ENCODE measurements around the gene IFT80.

The IFT80 gene

GRCh38 chr3:160399125-160400029 is at the start of gene IFT80, which contains the start of gene SMC4:
Gene IFT80, minus strand, starts transcription at chr3:160399225. Its CDS starts 14,625 bp downstream, at chr3:160384600.
Gene SMC4, plus strand, starts transcription at chr3:160399650. Its CDS starts 1,177 bp downstream, at chr3:160400827.
- H3K9me3 Mint-ChIP-seq, result no peaks in the 10 kb centered on the region
- H3K4me3 Mint-ChIP-seq, result peak within 1 kb of the TSS; percentile 97
- peaks cover 56% of the 10 kb centered on the region for H3K4me1 Mint-ChIP-seq (ENCODE audit: low read depth)
- peaks cover 9% of the 10 kb centered on the region for H3K27me3 Mint-ChIP-seq
- H3K36me3 Mint-ChIP-seq (ENCODE audit: low read depth), result peaks cover 46% of the 10 kb centered on the region
- H3K27ac Mint-ChIP-seq, result peak within 1 kb of the TSS; percentile 99

GRCh38 chr3:160447544-160447943 is 48.5 kb upstream of the IFT80 start:
- no peak overlapping the region for H3K27ac Mint-ChIP-seq
- peaks cover 47% of the 10 kb centered on the region for H3K4me1 Mint-ChIP-seq (ENCODE audit: low read depth)
- H3K36me3 Mint-ChIP-seq (ENCODE audit: low read depth), result peaks cover 52% of the 10 kb centered on the region
- no peak overlapping the region for H3K4me3 Mint-ChIP-seq
- no peaks in the 10 kb centered on the region for H3K9me3 Mint-ChIP-seq
- no peaks in the 10 kb centered on the region for H3K27me3 Mint-ChIP-seq

- H3K36me3 Mint-ChIP-seq (ENCODE audit: low read depth), result peaks cover 59% of the 10 kb centered on the region
- no peaks in the 10 kb centered on the region for H3K9me3 Mint-ChIP-seq
- peak overlapping the region; percentile 59 for H3K4me3 Mint-ChIP-seq
- H3K27me3 Mint-ChIP-seq, result no peaks in the 10 kb centered on the region
- H3K27ac Mint-ChIP-seq, result no peak overlapping the region
- peaks cover 51% of the 10 kb centered on the region for H3K4me1 Mint-ChIP-seq (ENCODE audit: low read depth)
Measured at GRCh38 chr3:160446522-160447056, 47.6 kb upstream of the IFT80 start.

GRCh38 chr3:160445854-160446253 is 46.8 kb upstream of the IFT80 start:
- H3K36me3 Mint-ChIP-seq (ENCODE audit: low read depth), result peaks cover 59% of the 10 kb centered on the region
- no peaks in the 10 kb centered on the region for H3K9me3 Mint-ChIP-seq
- no peak overlapping the region for H3K4me3 Mint-ChIP-seq
- H3K4me1 Mint-ChIP-seq (ENCODE audit: low read depth), result peaks cover 51% of the 10 kb centered on the region
- no peak overlapping the region for H3K27ac Mint-ChIP-seq
- no peaks in the 10 kb centered on the region for H3K27me3 Mint-ChIP-seq

GRCh38 chr3:160444411-160444810 is 45.4 kb upstream of the IFT80 start:
- peaks cover 46% of the 10 kb centered on the region for H3K4me1 Mint-ChIP-seq (ENCODE audit: low read depth)

DNA sequence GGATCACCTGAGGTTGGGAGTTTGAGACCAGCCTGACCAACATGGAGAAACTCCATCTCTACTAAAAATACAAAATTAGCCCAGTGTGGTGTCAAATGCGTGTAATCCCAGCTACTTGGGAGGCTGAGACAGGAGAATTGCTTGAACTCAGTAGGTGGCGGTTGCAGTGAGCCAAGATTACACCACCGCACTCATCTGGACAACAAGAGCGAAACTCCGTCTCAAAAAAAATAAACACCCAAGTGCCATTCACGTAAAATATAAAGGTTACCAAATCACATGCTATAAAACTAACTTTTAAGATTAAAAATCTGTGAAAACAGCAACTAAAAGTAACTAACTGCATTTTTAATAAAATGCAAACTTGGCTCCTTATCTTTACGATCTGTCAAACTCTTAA is 41.7 kb upstream of the IFT80 start:
- H3K4me3 Mint-ChIP-seq, result no peak overlapping the region
- peaks cover 73% of the 10 kb centered on the region for H3K36me3 Mint-ChIP-seq (ENCODE audit: low read depth)
- H3K4me1 Mint-ChIP-seq (ENCODE audit: low read depth), result peaks cover 50% of the 10 kb centered on the region
- peaks cover 5% of the 10 kb centered on the region for H3K9me3 Mint-ChIP-seq
- no peak overlapping the region for H3K27ac Mint-ChIP-seq
- H3K27me3 Mint-ChIP-seq, result no peaks in the 10 kb centered on the region

More at GRCh38 chr3:160444411-160444810, 45.4 kb upstream of the IFT80 start:
- no peaks in the 10 kb centered on the region for H3K27me3 Mint-ChIP-seq
- peaks cover 5% of the 10 kb centered on the region for H3K9me3 Mint-ChIP-seq
- H3K4me3 Mint-ChIP-seq, result no peak overlapping the region
- peaks cover 69% of the 10 kb centered on the region for H3K36me3 Mint-ChIP-seq (ENCODE audit: low read depth)
- H3K27ac Mint-ChIP-seq, result no peak overlapping the region

DNA sequence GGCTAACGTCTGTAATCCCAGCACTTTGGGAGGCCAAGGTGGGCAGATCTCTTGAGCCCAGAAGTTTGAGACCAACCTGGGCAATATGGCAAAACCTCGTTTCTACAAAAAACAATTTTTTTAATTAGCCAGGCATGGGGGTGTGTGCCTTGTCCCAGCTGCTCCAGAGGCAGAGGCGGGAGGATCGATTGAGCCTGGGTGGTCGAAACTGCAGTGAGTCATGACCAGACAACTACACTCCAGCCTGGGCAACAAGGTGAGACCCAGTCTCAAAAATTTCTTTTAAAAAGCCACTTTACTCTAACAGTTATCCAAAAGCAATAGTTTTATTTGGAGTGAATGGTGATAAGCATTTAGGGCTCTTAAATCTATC is 38.0 kb upstream of the IFT80 start:
- H3K36me3 Mint-ChIP-seq (ENCODE audit: low read depth), result peaks cover 80% of the 10 kb centered on the region
- peaks cover 42% of the 10 kb centered on the region for H3K4me1 Mint-ChIP-seq (ENCODE audit: low read depth)
- no peak overlapping the region for H3K27ac Mint-ChIP-seq
- no peaks in the 10 kb centered on the region for H3K27me3 Mint-ChIP-seq
- H3K9me3 Mint-ChIP-seq, result peaks cover 5% of the 10 kb centered on the region
- H3K4me3 Mint-ChIP-seq, result no peak overlapping the region

DNA sequence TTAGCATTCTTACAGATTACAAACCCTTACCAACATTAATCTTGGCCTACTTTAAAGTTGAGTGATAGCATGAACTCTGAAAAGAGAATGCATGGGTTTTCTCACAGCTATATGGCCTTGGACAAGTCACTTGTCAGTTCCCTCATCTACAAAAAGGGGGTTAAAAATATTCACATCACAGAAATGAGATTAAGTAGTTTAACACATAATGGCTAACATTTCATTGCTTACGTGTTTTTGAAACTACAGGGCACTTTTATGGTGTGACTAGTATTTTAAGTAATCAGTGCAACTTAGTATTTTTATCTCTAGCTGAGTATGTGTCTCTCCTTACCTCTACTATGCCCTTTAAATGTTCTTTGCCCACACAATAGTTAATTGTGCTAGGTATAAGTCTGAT is 36.7 kb upstream of the IFT80 start:
- peaks cover 5% of the 10 kb centered on the region for H3K9me3 Mint-ChIP-seq
- no peaks in the 10 kb centered on the region for H3K27me3 Mint-ChIP-seq
- peaks cover 37% of the 10 kb centered on the region for H3K4me1 Mint-ChIP-seq (ENCODE audit: low read depth)
- peak overlapping the region; percentile 45 for H3K27ac Mint-ChIP-seq
- H3K4me3 Mint-ChIP-seq, result no peak overlapping the region
- peaks cover 85% of the 10 kb centered on the region for H3K36me3 Mint-ChIP-seq (ENCODE audit: low read depth)

DNA sequence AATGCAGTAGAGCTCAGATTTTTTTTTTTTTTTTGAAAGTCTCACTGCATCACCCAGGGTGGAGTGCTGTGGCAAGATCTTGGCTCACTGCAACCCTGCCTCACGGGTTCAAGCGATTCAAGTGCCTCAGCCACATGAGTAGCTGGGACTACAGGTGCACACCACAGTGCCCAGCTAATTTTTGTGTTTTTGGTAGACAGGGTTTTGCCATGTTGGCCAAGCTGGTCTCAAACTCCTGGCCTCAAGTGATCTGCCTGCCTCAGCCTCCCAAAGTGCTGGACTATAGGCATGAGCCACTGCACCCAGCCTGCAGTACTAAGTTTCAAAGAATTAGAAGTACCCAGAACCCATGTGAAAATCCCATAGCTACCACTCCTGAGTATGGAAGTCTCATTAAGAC is 36.1 kb upstream of the IFT80 start:
- Mint-ChIP-seq H3K4me1 (ENCODE audit: low read depth) (peaks cover 37% of the 10 kb centered on the region), H3K4me3 (no peak overlapping the region), H3K36me3 (ENCODE audit: low read depth) (peaks cover 87% of the 10 kb centered on the region), H3K27me3 (no peaks in the 10 kb centered on the region), H3K9me3 (peaks cover 5% of the 10 kb centered on the region), H3K27ac (no peak overlapping the region)

- peaks cover 83% of the 10 kb centered on the region for H3K36me3 Mint-ChIP-seq (ENCODE audit: low read depth)
- H3K4me1 Mint-ChIP-seq (ENCODE audit: low read depth), result peaks cover 32% of the 10 kb centered on the region
Measured at GRCh38 chr3:160434071-160434470, 35.0 kb upstream of the IFT80 start.

GRCh38 chr3:160427832-160428424 is 28.9 kb upstream of the IFT80 start:
- no peak overlapping the region for H3K4me3 Mint-ChIP-seq
- no peaks in the 10 kb centered on the region for H3K27me3 Mint-ChIP-seq
- no peaks in the 10 kb centered on the region for H3K9me3 Mint-ChIP-seq
- no peaks in the 10 kb centered on the region for H3K4me1 Mint-ChIP-seq (ENCODE audit: low read depth)
- peaks cover 87% of the 10 kb centered on the region for H3K36me3 Mint-ChIP-seq (ENCODE audit: low read depth)
- no peak overlapping the region for H3K27ac Mint-ChIP-seq

More at GRCh38 chr3:160434071-160434470, 35.0 kb upstream of the IFT80 start:
- no peak overlapping the region for H3K27ac Mint-ChIP-seq
- no peak overlapping the region for H3K4me3 Mint-ChIP-seq
- no peaks in the 10 kb centered on the region for H3K9me3 Mint-ChIP-seq
- no peaks in the 10 kb centered on the region for H3K27me3 Mint-ChIP-seq

DNA sequence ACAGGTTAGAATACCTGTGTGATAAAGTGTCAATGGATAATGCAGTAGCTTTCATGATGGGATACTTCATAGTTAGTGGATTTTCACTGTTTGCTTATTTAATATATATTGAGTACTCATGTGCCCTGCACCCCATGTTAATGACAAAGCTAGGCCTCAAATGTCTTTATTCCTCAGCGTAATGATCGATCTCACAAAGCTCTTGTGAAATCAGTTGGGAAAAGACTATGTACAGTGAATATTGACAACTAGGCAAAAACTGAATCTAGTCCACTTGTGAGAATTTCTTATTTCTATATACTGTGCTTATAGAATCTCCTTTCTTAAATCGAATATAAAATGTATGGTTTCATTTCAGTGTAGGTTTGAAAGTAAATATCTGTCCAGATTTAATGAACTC is 18.3 kb upstream of the IFT80 start:
- no peak overlapping the region for H3K4me3 Mint-ChIP-seq
- no peak overlapping the region for H3K27ac Mint-ChIP-seq
- H3K9me3 Mint-ChIP-seq, result no peaks in the 10 kb centered on the region
- peaks cover 5% of the 10 kb centered on the region for H3K4me1 Mint-ChIP-seq (ENCODE audit: low read depth)
- H3K27me3 Mint-ChIP-seq, result no peaks in the 10 kb centered on the region
- peaks cover 85% of the 10 kb centered on the region for H3K36me3 Mint-ChIP-seq (ENCODE audit: low read depth)

- H3K27me3 Mint-ChIP-seq, result no peaks in the 10 kb centered on the region
- H3K4me1 Mint-ChIP-seq (ENCODE audit: low read depth), result peaks cover 5% of the 10 kb centered on the region
- H3K4me3 Mint-ChIP-seq, result no peak overlapping the region
- no peaks in the 10 kb centered on the region for H3K9me3 Mint-ChIP-seq
- H3K36me3 Mint-ChIP-seq (ENCODE audit: low read depth), result peaks cover 79% of the 10 kb centered on the region
- no peak overlapping the region for H3K27ac Mint-ChIP-seq
Measured at GRCh38 chr3:160413613-160414248, 14.7 kb upstream of the IFT80 start.

DNA sequence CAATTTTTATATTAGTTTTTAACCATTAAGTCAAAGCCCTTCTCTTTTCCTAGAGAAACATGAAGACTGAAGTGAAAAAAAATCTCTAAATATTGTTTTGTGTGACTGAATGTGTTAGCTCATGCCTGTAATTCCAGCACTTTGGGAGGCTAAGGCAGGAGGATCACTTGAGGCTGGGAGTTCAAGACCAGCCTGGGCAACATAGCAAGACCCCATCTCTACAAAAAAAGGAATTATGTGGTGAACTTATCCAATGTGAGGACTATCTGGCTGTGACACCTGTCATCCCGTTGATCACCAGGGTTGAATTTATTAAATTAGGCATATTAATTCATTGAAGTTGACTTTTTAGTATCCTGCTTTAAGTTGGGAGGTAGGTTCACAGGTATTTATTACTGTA is 13.5 kb upstream of the IFT80 start:
- no peak overlapping the region for H3K4me3 Mint-ChIP-seq
- no peaks in the 10 kb centered on the region for H3K27me3 Mint-ChIP-seq
- H3K4me1 Mint-ChIP-seq (ENCODE audit: low read depth), result peaks cover 8% of the 10 kb centered on the region
- no peaks in the 10 kb centered on the region for H3K9me3 Mint-ChIP-seq
- no peak overlapping the region for H3K27ac Mint-ChIP-seq
- peaks cover 81% of the 10 kb centered on the region for H3K36me3 Mint-ChIP-seq (ENCODE audit: low read depth)
